ENCODE measurements around the gene FOSL1. TPM values are rescaled to one million over a fixed set of nuclear protein-coding genes. Genes with fewer than 3 reads are reported as not detected.

Gene FOSL1
- total RNA-seq, 2 experiments from 2014 or later, result 0.88 TPM; not detected in 1

GRCh38 chr11:65896034-65896999, 3.9 kb downstream of the FOSL1 start:
- Histone ChIP-seq H3K4me2 (ENCODE audit: low read length) (no peak overlapping the region), H3K9me3 (ENCODE audit: low read length) (no peaks in the 10 kb centered on the region), H3K9me2 (ENCODE audit: insufficient read depth, low read length) (no peaks in the 10 kb centered on the region), H3K27ac (ENCODE audit: low read depth, low read length, poor library complexity, severe bottlenecking) (no peak overlapping the region), H2AFZ (ENCODE audit: low read length) (no peak overlapping the region), H3K79me2 (ENCODE audit: insufficient read depth, low read depth, low read length) (peaks cover 18% of the 10 kb centered on the region), H4K20me1 (ENCODE audit: insufficient read depth, low read length) (peaks cover 5% of the 10 kb centered on the region; the same call in 1 of the 2 replicates), H3K36me3 (ENCODE audit: insufficient read depth, low read length) (peaks cover 3% of the 10 kb centered on the region; the same call in 1 of the 2 replicates), H3K4me1 (ENCODE audit: insufficient read depth, low read length, poor library complexity, severe bottlenecking) (peaks cover 44% of the 10 kb centered on the region), H3K4me3 (ENCODE audit: low read depth, low read length, poor library complexity, severe bottlenecking) (no peak overlapping the region)
- intact Hi-C loops (cut with micrococcal nuclease; ENCODE audit: unreplicated experiment), result no loop called here
- DNase-seq (ENCODE audit: low spot score), result no peak
- no TSS peak for BruUV-seq (replicated peaks)
- TF ChIP-seq CTCF (conservative IDR thresholded peaks at IDR 0.05; ENCODE audit: low read length), result no peak
- no peak for TF ChIP-seq EZH2phosphoT487 (IDR thresholded peaks at IDR 0.05; ENCODE audit: borderline replicate concordance, low read depth, low read length)
- CTCF ChIA-PET (ENCODE audit: unreplicated experiment), result no interaction called here
- POLR2A ChIA-PET, result interaction anchor here (0.6 kb wide), 1 partner anchor 200 kb away, joined by 3 read pairs; no protein-coding TSS in a partner anchor

- DNase-seq (ENCODE audit: low spot score), result no peak
- H3K27ac ChIP-seq (ENCODE audit: low read depth, low read length, poor library complexity, severe bottlenecking), result no peak overlapping the region
- H3K4me2 ChIP-seq (ENCODE audit: low read length), result no peak overlapping the region
- no TSS peak for BruUV-seq (replicated peaks)
- H3K79me2 ChIP-seq (ENCODE audit: insufficient read depth, low read depth, low read length), result peaks cover 25% of the 10 kb centered on the region
- ChIA-PET POLR2A (interaction anchor here (0.5 kb wide), 1 partner anchor 59 kb away, joined by 5 read pairs; no protein-coding TSS in a partner anchor), CTCF (ENCODE audit: unreplicated experiment) (no interaction called here)
- H4K20me1 ChIP-seq (ENCODE audit: insufficient read depth, low read length), result peaks cover 5% of the 10 kb centered on the region; the same call in 1 of the 2 replicates
- no peaks in the 10 kb centered on the region for H3K9me3 ChIP-seq (ENCODE audit: low read length)
- H2AFZ ChIP-seq (ENCODE audit: low read length), result no peak overlapping the region
- no peak overlapping the region for H3K4me3 ChIP-seq (ENCODE audit: low read depth, low read length, poor library complexity, severe bottlenecking)
- H3K4me1 ChIP-seq (ENCODE audit: insufficient read depth, low read length, poor library complexity, severe bottlenecking), result peaks cover 41% of the 10 kb centered on the region
- H3K36me3 ChIP-seq (ENCODE audit: insufficient read depth, low read length), result peaks cover 5% of the 10 kb centered on the region; the same call in 1 of the 2 replicates
- TF ChIP-seq EZH2phosphoT487 (IDR thresholded peaks at IDR 0.05; ENCODE audit: borderline replicate concordance, low read depth, low read length) (no peak), CTCF (conservative IDR thresholded peaks at IDR 0.05; ENCODE audit: low read length) (no peak)
- intact Hi-C loops (cut with micrococcal nuclease; ENCODE audit: unreplicated experiment), result no loop called here
- no peaks in the 10 kb centered on the region for H3K9me2 ChIP-seq (ENCODE audit: insufficient read depth, low read length)
These were observed 4.7 kb downstream of the FOSL1 start for GRCh38 chr11:65895482-65895981.

Measured in OCI-LY7 (cell line).